ENCODE data around the gene SENP8.

The SENP8 gene

DNA sequence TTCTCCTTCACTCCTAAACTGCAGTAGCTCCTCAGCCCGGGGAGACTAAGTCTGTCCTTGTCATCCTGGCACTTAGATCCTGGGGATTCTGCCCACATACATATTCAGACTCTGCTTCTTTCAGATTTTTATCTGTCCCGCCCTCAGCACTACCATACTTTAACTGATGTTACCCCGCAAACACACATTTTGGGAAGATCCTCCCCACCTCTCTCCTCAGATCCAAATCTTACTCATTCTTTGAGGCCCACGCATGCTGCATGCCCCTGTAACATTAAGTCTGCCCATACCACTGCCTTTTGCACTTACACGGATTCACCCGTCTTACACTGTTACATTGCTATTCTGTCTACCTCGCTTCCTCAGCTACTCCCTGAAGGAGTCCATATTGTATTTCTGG is 36.1 kb downstream of the SENP8 start:
- Histone ChIP-seq H2AFZ (ENCODE audit: low read depth, low read length, severe bottlenecking) (no peak overlapping the region), H3K79me2 (ENCODE audit: insufficient read depth, low read length) (no peaks in the 10 kb centered on the region), H3K4me3 (ENCODE audit: insufficient read depth, low read length, poor library complexity, severe bottlenecking) (no peak overlapping the region), H4K20me1 (ENCODE audit: low read depth, low read length) (no peaks in the 10 kb centered on the region), H3K4me2 (ENCODE audit: low read depth, low read length, poor library complexity, severe bottlenecking) (no peak overlapping the region), H3K36me3 (ENCODE audit: low read length) (no peaks in the 10 kb centered on the region), H3K27ac (ENCODE audit: low read depth, low read length) (no peak overlapping the region), H3K27me3 (ENCODE audit: low read length) (no peaks in the 10 kb centered on the region), H3K9me2 (replicated peaks; ENCODE audit: insufficient read depth, low read length) (no peaks in the 10 kb centered on the region), H3K9ac (ENCODE audit: low read length) (no peak overlapping the region), H3F3A (ENCODE audit: insufficient read depth) (no peaks in the 10 kb centered on the region), H3K9me3 (ENCODE audit: insufficient read depth, low read length) (no peaks in the 10 kb centered on the region)
- no peak for TF ChIP-seq EZH2phosphoT487 (conservative IDR thresholded peaks at IDR 0.05; ENCODE audit: low read length)
- TF ChIP-seq, protein P1, sequence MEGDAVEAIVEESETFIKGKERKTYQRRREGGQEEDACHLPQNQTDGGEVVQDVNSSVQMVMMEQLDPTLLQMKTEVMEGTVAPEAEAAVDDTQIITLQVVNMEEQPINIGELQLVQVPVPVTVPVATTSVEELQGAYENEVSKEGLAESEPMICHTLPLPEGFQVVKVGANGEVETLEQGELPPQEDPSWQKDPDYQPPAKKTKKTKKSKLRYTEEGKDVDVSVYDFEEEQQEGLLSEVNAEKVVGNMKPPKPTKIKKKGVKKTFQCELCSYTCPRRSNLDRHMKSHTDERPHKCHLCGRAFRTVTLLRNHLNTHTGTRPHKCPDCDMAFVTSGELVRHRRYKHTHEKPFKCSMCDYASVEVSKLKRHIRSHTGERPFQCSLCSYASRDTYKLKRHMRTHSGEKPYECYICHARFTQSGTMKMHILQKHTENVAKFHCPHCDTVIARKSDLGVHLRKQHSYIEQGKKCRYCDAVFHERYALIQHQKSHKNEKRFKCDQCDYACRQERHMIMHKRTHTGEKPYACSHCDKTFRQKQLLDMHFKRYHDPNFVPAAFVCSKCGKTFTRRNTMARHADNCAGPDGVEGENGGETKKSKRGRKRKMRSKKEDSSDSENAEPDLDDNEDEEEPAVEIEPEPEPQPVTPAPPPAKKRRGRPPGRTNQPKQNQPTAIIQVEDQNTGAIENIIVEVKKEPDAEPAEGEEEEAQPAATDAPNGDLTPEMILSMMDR (IDR thresholded peaks at IDR 0.05; ENCODE audit: insufficient read depth, low read length, poor library complexity, severe bottlenecking), result no peak

- no peak overlapping the region for H3K27ac ChIP-seq (ENCODE audit: low read depth, low read length)
- no peaks in the 10 kb centered on the region for H3K36me3 ChIP-seq (ENCODE audit: low read length)
- no peaks in the 10 kb centered on the region for H3K9me2 ChIP-seq (replicated peaks; ENCODE audit: insufficient read depth, low read length)
- H3K4me3 ChIP-seq (ENCODE audit: insufficient read depth, low read length, poor library complexity, severe bottlenecking), result no peak overlapping the region
- H3K4me2 ChIP-seq (ENCODE audit: low read depth, low read length, poor library complexity, severe bottlenecking), result peak overlapping the region; percentile 41
- no peak overlapping the region for H3K9ac ChIP-seq (ENCODE audit: low read length)
- no peaks in the 10 kb centered on the region for H3K79me2 ChIP-seq (ENCODE audit: insufficient read depth, low read length)
- no peaks in the 10 kb centered on the region for H3F3A ChIP-seq (ENCODE audit: insufficient read depth)
- H3K9me3 ChIP-seq (ENCODE audit: insufficient read depth, low read length), result no peaks in the 10 kb centered on the region
- H2AFZ ChIP-seq (ENCODE audit: low read depth, low read length, severe bottlenecking), result no peak overlapping the region
- H3K27me3 ChIP-seq (ENCODE audit: low read length), result no peaks in the 10 kb centered on the region
- H4K20me1 ChIP-seq (ENCODE audit: low read depth, low read length), result no peaks in the 10 kb centered on the region
- TF ChIP-seq EZH2phosphoT487 (conservative IDR thresholded peaks at IDR 0.05; ENCODE audit: low read length), result no peak
- TF ChIP-seq, protein P1 (IDR thresholded peaks at IDR 0.05; ENCODE audit: insufficient read depth, low read length, poor library complexity, severe bottlenecking), result no peak
Observed at GRCh38 chr15:72155003-72155621, 36.9 kb downstream of the SENP8 start.

GRCh38 chr15:72155635-72156616 is 37.7 kb downstream of the SENP8 start:
- TF ChIP-seq, protein P1 (IDR thresholded peaks at IDR 0.05; ENCODE audit: insufficient read depth, low read length, poor library complexity, severe bottlenecking), result peak; percentile 62
- TF ChIP-seq EZH2phosphoT487 (conservative IDR thresholded peaks at IDR 0.05; ENCODE audit: low read length), result no peak
- H3K9me2 ChIP-seq (replicated peaks; ENCODE audit: insufficient read depth, low read length), result no peaks in the 10 kb centered on the region
- no peaks in the 10 kb centered on the region for H3K79me2 ChIP-seq (ENCODE audit: insufficient read depth, low read length)
- H3K9ac ChIP-seq (ENCODE audit: low read length), result peak overlapping the region; percentile 29; the same call in 1 of the 2 replicates
- H3K27me3 ChIP-seq (ENCODE audit: low read length), result no peaks in the 10 kb centered on the region
- H3K36me3 ChIP-seq (ENCODE audit: low read length), result no peaks in the 10 kb centered on the region
- H3K27ac ChIP-seq (ENCODE audit: low read depth, low read length), result no peak overlapping the region
- no peak overlapping the region for H3K4me3 ChIP-seq (ENCODE audit: insufficient read depth, low read length, poor library complexity, severe bottlenecking)
- H4K20me1 ChIP-seq (ENCODE audit: low read depth, low read length), result no peaks in the 10 kb centered on the region
- H3K4me2 ChIP-seq (ENCODE audit: low read depth, low read length, poor library complexity, severe bottlenecking), result peak overlapping the region; percentile 41
- H3K9me3 ChIP-seq (ENCODE audit: insufficient read depth, low read length), result no peaks in the 10 kb centered on the region
- no peaks in the 10 kb centered on the region for H3F3A ChIP-seq (ENCODE audit: insufficient read depth)
- H2AFZ ChIP-seq (ENCODE audit: low read depth, low read length, severe bottlenecking), result peak overlapping the region; percentile 8
